Measurements from ENCODE around the gene SLC35G1.

DNA sequence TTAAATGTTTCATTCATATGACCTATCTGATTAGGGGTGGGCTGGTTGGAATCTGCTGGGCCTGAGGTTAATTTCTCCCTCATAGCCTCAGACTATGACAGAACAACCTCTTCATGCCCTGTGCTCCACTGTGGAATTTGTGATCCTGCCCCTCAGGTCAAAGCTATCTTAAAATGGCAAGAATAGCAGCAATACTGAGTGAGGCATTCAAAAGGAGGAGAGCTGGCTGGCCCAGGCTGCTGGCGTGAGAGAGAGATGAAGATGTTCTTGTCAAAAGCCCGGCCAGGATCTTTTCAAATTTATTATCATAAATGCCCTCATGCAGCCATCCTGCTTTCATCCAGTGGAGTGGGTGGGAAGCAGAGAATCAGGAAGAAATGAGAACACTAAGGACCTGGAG lies 58.1 kb downstream of the SLC35G1 start:
- TF ChIP-seq, protein P1, sequence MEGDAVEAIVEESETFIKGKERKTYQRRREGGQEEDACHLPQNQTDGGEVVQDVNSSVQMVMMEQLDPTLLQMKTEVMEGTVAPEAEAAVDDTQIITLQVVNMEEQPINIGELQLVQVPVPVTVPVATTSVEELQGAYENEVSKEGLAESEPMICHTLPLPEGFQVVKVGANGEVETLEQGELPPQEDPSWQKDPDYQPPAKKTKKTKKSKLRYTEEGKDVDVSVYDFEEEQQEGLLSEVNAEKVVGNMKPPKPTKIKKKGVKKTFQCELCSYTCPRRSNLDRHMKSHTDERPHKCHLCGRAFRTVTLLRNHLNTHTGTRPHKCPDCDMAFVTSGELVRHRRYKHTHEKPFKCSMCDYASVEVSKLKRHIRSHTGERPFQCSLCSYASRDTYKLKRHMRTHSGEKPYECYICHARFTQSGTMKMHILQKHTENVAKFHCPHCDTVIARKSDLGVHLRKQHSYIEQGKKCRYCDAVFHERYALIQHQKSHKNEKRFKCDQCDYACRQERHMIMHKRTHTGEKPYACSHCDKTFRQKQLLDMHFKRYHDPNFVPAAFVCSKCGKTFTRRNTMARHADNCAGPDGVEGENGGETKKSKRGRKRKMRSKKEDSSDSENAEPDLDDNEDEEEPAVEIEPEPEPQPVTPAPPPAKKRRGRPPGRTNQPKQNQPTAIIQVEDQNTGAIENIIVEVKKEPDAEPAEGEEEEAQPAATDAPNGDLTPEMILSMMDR (IDR thresholded peaks at IDR 0.05), result no peak
- TF ChIP-seq POLR2A (IDR thresholded peaks at IDR 0.05) (no peak), EP300 (IDR thresholded peaks at IDR 0.05) (no peak)
